GM19035 (cell line): ENCODE data around the gene ZFPM1.

ENCODE experiments used
- ATAC-seq: cut with Tn5 transposase; IDR thresholded peaks from one replicate; pipeline ENCODE4 v1.9.1; 2021; ENCODE audit not compliant: unreplicated experiment

ZFPM1 gene

GRCh38 chr16:88585269-88585668 is 132.2 kb downstream of the ZFPM1 start:
- ATAC-seq: no peak

- ATAC-seq: no peak
Measured at GRCh38 chr16:88585927-88586581, 133.0 kb downstream of the ZFPM1 start.
